ENCODE data around the gene DAAM2.

DAAM2 gene

DNA sequence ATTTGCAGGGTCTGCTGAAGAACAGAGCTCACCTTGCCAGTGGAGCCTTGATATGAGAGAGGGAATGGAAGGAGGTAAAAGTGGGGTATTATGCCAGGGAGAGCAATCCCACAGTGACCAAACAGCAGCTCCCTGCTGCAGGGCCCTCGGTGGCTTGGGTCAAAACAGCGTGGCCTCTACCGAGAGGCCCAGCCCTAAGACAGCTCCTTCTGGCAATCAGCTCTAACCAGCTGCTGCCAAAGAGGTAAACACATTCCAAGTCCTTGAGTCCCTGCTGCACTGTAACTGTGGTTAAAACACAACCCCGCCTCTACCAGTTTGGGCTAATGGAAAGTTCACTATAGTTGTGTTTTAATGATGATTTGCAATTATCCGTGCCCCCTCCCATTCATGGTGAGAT, 1.4 kb upstream of the DAAM2 start:
- no peak for DNase-seq

DNA sequence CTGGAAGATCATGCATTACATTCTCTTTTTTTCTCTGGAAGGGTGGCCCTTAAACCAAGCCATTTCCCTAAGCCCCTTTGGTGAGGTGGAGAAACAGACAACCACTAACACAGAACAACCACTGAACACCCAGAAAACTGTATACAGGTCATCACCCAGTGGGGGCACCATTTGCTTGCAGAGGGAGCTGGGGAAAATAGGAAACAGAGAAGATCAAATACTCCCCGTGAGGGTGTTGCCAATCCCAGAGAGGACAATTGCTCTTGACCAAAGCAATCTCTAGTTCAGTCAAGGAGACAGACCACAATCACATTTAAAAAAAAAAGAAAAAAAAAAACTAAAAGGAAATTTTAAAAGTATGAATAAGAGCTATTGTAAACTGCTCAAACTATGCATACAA, 865 bp upstream of the DAAM2 start:
- no peak for DNase-seq

DNA sequence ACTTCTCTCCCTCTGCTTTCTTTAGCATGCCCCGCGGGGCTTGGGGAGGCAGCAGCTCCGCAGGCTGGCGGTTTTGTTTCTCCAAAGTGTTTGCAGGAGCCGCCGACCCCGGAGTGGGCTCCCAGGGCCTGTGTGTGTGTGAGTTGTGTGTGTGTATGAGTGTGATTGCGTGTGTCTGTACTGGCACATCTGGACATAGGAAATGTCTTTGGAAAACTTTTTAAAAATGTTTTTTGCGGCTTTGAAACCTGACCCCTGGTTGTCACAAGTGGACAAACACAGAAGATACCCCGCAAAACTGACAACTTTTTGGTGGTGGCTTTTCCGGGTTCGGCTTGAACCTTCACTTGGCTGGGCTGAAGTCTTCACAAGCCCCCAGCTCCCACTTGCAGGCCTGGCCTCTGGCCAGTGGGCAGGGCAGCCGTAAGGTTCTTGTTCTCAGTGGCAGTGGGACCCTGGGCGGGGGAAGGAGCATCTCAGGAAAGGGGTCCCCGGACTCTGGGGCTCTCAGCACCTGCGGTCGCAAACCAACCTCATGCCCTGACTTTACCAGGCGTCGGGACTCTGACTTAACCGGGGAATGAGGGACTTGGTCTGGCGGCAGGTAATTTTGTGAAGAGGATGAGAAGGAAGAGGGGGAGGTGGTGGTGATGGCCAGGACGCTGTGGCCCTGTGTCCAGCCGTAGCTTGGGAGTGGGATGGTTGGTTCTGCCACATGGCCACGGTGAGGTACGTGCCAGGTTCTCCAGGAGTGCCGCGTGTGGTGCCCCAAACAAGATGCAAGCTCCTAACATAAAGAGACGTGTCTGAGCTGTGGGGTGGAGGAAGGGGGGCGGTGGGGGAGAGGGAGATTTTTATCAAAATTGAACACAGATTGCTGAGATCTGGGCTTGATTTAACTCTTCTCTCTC, 619 bp downstream of the DAAM2 start:
- DNase-seq = no peak

DNA sequence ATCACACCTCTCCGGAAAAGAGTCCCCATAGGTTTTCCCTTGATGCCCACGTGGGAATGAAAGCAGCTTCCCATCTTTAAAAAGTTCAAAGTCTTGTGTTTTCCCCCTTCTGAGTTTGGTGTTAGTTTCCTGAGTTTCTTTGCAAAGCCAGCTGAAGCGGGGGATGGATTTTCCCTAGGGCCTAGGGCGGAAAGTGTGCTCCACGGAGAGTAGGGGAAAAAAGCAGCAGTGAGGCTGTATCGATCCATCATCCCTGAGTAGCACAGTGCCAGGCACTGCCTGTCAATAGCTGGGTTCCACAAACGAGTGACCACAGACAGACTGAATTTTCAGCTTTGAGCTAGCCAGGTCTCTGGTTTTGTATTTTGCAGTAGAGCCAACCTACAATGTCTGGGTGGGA, 1.3 kb downstream of the DAAM2 start:
- no peak for DNase-seq

DNA sequence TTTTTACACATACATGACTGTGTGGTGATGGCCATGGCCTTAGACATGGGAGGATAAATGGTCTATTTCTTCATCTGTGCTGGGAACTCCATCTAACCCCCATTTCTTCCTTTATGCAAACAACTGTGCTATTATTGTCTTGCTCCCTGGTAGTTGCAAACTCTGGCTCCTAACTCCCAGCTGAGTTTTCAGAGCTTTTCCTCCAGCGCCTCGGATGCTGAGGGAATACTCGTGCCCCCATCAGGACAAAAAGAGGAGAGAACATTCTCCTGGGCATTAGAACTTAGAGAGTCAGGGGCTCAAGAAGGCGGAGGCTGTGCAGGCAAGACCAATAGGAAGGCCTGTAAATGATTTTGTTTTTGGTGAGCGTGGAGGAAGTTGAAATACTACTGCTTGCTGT, 2.1 kb downstream of the DAAM2 start:
- DNase-seq = no peak

DNA sequence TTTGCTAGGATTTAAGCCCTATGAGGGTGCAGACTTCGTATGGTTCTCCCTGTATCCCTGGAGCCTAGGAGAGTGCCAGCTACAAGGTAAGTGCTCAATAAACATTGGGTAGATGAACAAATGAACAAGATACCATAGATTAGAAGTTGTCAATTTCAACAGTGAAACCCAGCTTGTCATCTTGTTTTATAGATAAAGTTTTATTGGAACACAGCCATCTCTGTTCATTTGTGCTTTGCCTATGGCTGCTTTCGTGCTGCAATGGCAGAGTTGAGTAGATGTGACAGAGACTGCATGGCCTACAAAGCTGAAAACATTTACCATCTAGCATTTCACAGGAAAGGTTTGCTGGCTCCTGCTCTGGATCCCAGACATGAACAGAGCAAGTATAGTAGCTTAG, 5.6 kb downstream of the DAAM2 start:
- no peak for DNase-seq

DNA sequence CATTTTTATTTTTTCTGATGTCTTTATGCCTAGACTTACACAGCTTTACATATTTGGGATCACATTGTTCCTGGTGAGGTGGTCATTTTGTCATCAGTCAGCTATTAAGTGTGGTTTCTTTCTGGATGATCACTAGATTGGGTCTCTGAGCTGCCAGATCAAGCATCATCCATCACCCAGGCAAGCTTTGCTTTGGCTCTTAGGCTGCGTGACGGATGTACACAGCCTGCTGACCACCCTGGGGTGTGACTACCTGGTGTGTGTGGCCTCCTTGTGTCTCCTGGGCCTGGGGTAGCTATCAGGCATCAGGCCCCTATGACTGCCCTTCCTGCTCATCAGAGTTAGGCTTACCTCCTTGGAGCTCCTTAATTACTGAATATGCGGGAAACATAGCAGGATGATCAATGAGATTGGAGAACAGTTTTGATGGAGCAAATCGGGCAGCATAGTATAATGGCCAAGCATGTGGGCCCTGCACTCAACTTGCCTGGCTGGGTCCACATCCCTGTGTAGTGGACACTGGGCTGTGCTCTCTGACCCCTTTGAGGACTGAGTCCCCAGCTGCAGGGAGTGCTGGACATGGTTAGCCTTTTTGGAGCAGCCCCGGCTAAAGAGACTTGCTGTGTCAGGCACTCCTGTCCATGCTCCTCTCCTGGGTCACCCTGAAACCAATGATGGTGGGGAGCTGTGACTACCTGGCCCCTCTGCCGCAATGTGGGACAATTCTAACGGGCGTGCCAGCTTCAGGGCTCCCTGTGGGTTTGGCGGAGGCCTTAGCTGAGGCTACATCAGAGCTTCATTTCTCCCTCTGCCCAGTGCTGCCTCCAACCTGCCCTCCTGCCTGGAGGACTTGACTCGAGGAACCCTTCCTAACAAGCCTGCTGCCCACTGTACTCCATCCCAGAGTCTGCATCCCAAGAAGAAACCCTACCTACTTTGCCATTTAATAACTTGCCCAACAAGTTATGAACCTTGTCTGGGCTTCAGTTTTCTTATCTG, 8.2 kb downstream of the DAAM2 start:
- no peak for DNase-seq

DNA sequence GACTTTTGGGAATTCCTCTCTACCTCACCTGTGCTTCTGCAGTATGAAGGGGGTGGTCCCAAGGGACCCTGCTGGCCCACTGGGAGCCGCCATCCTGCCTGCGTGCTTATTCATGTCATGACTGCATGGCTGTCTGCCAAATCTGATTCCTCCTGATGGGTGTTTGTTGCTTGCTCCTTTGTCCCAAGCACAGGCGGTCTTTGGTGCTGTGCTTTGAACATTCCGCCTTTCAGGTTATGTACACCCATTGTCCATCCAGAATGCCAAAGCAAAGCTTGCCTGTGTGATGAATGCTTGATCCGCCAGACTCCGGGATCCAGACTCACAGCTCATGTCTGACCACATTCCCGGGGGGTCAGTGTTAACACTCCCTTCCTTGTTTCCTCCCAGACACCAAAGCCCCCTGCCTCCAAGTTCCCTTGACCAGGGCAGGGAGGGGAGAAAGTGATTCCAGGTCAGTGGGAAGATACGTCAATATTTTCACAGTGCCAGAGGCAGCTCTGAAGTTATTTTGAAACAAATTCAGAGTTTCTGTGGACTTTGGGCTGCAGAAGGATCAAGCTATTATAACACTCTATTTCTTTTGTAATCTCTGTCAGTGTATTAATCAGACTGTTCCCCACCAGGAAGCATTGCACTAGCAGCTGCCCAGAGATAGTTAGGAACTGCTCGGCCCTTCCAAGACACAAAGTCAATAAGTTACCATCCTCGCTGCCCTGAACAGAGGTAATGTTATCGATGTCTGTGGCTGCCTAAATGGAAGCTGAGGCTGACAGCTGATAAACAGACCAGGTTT, 9.5 kb downstream of the DAAM2 start:
- no peak for DNase-seq

DNA sequence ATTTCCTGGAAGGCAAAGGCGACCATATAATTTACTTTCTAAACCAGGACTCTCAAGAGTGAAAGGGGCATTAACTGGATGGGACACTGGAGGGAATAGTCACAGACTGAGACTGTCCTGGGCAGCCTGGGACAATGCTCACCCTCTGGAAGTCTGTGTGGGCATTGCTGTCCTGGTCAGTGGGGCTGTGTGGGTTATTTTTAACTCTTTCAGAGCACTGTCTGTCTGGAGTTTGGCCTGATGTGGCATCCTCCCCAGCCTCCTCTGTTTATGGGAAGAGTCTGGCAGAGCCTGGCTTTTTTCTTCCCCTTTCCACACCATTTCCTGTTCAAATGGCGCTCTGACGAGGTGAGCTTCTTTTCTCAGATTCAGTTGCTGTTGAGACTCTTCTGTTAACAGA, 11.7 kb downstream of the DAAM2 start:
- no peak for DNase-seq

DNA sequence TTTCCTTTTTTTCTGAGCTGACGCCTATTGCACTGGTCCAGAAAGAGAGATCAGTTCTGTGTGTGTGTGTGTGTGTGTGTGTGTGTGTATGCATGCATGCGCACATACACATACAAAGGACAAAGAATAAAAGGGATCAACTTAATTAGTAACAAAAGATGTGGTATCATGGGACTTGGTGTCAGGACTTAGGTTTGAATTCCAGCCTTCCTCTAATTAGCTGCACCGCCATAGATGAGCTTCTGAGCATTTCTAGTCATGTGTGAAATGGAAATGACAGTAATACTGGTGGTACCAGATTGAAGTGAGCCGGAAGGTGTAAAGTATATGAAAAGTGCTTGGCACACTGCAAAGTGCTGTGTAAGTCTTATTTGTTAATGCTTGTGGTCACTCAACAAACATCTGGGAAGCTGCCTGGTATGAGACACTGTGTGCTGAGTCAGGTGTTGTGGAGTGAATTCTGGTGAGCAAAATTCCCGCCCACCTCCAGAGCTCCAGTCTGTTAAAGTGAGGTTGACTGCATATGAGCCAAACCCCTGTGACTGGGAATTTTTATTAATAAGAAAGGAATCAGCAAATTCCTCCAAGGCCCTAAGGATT, 12.4 kb downstream of the DAAM2 start:
- DNase-seq = no peak

DNA sequence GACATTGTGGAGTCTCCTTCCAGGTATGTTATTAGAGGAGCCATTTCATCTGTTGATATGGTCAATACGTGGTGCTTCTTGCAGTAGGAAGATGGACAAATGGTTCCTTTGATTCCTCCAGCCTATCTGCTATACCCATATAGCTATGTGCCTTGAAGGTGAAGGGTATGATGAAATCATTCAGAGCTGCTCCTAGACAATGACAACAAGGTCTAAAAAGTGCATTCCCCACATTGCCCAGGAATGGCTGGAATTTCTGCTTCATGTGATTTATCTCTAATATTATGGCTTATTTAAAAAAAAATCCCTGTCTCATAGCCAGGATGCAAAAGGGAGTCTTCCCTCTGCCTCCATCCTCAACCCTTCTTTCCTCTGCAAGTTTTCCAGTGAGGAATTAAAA, 14.1 kb downstream of the DAAM2 start:
- DNase-seq = no peak

DNA sequence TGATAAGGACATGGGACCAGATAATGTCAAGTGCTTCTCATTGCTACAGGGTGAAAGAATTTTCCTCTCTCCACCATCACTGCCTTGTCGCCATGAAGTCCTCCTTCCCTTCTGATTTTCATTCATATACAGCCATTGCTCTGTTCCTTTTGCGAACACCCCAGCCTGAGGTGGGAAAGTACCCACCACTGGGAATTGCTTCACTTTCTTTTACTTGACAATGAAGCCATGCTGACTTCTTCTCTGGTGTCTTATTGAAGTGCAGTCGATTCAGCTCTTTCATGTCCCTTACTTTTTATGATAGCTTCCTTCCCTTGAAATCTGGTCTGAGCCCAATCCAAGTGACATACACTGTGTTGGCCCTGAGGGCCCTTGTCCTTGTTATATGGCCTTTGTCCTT, 16.2 kb downstream of the DAAM2 start:
- no peak for DNase-seq

DNA sequence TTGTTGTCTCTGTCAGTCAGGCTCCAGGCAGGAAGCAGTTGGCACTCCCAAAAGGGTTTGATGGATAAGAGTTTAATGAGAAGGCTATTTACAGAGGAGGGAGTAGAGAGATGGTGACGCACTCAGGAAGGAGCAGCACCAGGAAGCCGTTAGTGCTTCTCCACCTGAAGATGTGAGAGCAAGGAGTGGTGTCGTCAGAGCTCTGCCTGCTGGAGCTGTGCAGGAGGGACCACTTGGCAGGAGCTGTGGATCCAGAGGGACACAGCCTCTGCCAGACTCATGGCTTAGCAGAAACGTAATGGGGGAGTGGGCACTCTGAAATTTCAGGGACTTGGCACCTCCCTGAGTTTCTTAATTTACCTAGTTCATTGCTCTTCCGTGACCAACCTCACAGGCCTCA, 16.8 kb downstream of the DAAM2 start:
- DNase-seq = no peak

DNA sequence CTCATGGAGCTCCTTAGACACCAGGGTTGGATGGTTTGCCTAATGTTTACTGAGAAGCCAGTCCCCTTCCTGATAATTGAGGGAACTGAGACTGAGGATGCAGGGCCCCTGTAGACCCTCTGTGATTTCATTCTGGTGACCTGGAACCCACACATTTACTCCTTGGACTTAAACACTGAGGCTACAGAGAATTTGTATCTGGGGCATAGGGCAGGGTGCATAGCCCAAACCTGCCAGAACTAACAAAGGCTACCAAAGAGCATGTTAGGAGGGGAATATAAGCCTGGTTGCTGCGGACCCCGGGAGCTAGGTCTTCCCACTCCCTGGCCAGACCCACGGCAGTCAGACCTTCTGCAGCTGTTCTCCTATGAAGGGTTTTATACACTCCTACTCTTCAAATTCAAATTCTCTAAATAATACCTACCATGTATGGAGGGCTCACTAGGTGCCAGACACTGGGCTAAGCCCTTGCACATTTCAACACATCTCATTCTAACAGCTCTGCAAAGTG, 19.7 kb downstream of the DAAM2 start:
- no peak for DNase-seq

DNA sequence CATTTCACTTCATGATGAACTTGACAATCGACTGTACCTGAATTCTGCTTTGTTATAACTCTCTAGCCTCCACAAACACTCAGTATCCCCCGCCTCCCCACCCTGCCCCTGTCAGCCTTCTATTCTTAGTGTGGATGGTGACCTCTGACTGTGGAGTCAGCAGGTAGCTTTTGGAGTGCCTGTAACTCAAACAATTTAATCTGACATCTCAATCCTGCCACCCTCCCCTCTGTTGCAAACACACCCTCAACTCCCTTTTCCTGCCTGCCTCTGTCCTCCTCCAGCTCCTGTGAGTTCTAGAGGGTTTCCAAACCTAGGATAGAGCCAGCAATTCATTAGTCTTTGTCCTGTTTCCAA, 20.3 kb downstream of the DAAM2 start:
- no peak for DNase-seq

DNA sequence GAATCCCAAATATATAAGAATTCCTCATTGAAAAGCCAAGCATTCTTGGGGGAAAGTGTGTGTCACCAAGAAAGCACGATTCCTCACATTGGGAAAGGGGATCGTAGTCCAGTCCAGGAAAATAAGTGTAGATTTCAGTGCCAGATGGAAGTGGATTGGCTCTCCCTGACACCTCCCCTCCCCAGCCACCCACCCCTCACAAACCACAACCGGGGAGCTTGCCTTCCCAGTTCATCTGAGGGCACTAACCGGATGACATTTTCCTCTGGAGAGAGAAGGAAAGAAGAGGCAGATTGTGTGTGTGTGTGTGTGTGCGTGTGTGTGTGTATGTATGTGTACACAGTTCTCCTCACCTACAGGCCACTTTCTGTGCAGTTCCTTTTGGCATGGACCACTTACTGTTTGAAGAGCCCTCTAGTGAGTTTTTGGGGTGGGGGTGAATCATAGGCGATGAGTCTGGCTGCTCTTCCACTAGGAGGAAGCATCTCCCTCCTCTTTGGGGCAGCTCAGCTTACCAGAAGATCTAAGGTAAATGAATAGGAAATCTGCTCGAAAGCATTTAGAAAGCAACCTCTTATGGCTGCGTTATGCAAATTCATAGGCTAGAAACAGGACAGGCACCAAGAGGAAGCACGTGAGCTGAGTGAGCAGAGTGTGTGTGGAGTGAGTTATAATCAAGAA, 20.8 kb downstream of the DAAM2 start:
- no peak for DNase-seq

DNA sequence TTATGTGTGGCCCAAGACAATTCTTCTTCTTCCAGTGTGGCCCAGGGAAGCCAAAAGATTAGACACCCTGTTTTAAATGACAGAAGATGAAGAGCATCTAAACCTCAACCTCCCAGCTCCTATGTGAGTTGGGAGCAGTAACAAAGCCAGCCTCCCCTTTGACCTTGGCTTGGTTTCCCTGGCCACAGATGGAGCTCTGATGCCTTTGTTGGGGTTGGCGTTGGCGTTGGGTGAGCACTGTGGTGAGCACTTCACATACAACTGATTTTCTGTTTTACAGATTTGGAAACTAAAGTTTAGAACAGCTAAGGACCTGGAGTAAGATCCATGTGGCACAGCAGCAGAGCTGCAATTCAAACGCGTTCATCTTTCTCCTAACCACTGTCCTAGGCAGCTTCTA, 22.1 kb downstream of the DAAM2 start:
- no peak for DNase-seq

DNA sequence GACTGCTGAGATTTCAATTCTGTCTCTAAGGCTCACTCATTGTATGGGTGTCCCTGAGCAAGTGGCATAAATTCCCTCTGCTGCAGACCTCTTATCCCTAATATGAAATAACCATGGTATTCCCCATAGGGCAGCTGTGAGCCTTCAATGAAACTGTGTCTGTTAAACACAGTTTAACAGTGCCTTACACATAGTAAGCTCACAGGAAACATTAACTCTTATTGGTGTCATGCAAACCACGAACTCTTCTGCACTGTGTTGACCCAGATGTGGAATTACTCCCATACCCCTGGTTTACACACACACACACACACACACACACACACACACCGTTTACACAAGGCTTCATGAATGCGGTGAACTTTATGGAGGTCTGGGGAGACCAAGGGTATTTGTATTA, 23.2 kb downstream of the DAAM2 start:
- DNase-seq = no peak

DNA sequence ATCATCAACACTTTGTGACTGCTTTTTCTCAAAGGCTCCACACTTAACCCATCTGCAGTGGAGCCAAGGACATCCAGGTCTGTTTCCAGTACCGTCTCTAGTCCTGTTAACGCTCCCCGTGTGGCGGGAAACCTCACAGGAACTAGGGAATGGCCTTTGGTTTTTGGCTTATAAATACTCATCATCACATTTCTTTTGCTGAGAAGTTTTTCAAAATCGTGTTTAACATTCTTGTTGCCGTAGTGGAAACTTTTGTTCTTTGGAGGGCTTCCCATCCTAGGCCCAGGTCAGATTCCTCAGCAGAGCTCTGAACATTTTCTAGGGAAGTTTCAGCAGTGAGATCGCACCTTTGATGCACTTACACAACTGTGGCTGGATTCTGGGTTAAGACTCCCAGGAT, 24.6 kb downstream of the DAAM2 start:
- DNase-seq = no peak

DNA sequence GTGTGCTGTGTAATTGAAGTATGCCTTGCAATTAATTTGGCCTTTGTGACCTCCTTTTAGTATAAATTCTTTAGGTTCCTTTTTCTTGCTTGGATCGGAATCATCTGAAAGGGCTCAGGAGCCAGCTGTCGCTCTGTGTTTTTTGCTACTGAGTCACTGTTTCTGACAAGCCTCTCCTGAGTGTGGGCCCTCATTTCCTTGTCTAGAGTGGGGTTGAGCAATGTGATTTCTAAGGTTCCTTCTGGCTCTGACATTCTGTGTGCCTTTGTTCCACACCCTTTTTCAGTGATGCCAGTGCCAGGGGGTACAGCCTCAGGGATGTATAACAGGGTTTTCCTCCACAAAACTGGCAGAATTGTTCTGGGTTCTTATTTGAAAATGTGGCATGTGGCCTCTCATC, 26.5 kb downstream of the DAAM2 start:
- no peak for DNase-seq

DNA sequence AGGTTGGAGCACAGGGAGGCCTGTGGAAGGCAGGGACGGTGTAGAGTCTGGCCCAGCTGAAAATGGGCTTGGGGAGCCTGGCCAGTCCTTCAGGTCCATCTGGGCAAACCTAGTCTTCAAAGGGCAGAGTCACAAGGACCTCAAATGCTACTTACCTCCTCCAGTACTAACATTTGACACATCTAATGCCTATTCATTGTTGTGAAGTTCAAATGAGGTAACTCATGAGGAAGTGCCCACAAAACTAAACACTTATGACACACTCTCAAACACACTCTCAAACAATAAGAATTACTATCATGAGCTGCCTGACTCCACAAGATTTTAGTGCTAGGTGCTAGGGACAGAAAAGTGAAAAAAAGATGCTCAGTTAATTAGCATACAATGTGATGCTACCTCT, 27.1 kb downstream of the DAAM2 start:
- no peak for DNase-seq

DNA sequence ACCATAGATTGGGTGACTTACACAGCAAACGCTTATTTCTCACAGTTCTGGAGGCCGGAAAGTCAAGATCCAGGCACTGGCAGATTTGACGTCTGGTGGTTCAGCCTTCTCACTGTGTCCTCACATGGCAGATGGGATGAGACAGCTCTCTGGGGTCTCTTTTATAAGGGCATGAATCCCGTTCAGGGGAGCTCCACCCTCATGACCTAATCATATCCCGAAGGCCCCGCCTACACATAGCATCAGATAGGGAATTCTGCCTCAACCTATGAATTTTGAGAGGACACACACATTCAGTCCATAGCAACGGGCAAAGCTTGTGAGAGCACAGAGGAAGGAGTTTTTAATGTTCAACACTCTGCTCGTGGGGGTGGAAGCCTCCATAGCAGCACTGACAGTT, 27.5 kb downstream of the DAAM2 start:
- no peak for DNase-seq
